Lung (tissue), 12 donors: ENCODE measurements around the gene RGMB. TPM values are rescaled to one million over a fixed set of nuclear protein-coding genes. Genes with fewer than 3 reads are reported as not detected.

ENCODE experiments used
- ATAC-seq: fragments of 200-7000 bp; cut with Tn5 transposase; one replicate; pipeline ENCODE4 v1.9.1; 2020; ENCODE audit warnings: moderate number of reproducible peaks; ENCODE audit not compliant: insufficient read depth, low FRiP score
- DNase-seq, 3 donors: peaks; one replicate each; pipeline ENCODE4 v3.0.0-alpha.2; 2013 to 2017
- H3K27ac ChIP-seq, 2 donors: one replicate each; pipeline ENCODE4 v1.5.1; 2013; ENCODE audit warnings: mild to moderate bottlenecking in 2 of 2, moderate library complexity in 2 of 2, control low read depth in 1 of 2, inconsistent platforms in 1 of 2, low read depth in 1 of 2, low read length in 1 of 2
- H3K27me3 ChIP-seq, 3 donors: one replicate each; pipeline ENCODE4 v1.5.1; 2013; ENCODE audit warnings: low read length in 2 of 3; ENCODE audit not compliant: control insufficient read depth in 3 of 3, insufficient read depth in 3 of 3
- H3K36me3 ChIP-seq, 4 donors: one replicate each; pipeline ENCODE4 v1.5.1; 2013; ENCODE audit warnings: low read length in 4 of 4, mild to moderate bottlenecking in 1 of 4, moderate library complexity in 1 of 4; ENCODE audit not compliant: control insufficient read depth in 4 of 4, insufficient read depth in 4 of 4
- H3K4me1 ChIP-seq, 5 donors: one replicate each; pipeline ENCODE4 v1.5.1; 2013; ENCODE audit warnings: low read length in 5 of 5, mild to moderate bottlenecking in 2 of 5, moderate library complexity in 1 of 5; ENCODE audit not compliant: control insufficient read depth in 5 of 5, insufficient read depth in 5 of 5
- H3K4me3 ChIP-seq: one replicate; pipeline ENCODE4 v1.5.1; 2013; ENCODE audit warnings: mild to moderate bottlenecking, control low read depth, moderate library complexity
- H3K9ac ChIP-seq, 2 donors: one replicate each; pipeline ENCODE4 v1.5.1; 2013; ENCODE audit warnings: low read length in 2 of 2, control low read depth in 1 of 2; ENCODE audit not compliant: insufficient read depth in 1 of 2
- H3K9me3 ChIP-seq, 4 donors: one replicate each; pipeline ENCODE4 v1.5.1; 2013; ENCODE audit warnings: low read length in 3 of 4, mild to moderate bottlenecking in 1 of 4, moderate library complexity in 1 of 4; ENCODE audit not compliant: control insufficient read depth in 4 of 4, insufficient read depth in 3 of 4
- CTCF ChIP-seq: IDR thresholded peaks from 2 replicates; pipeline ENCODE4 v1.5.1; 2012; ENCODE audit warnings: mild to moderate bottlenecking; ENCODE audit errors: control extremely low read depth, extremely low read depth
- WGBS, 2 donors: extraction: QIAGEN DNeasy Blood & Tissue Kit; methylation state at CpG; one replicate each; pipeline ENCODE4 v1.1.7; 2013; 5-methylcytosine and 5-hydroxymethylcytosine counted together
- polyA plus RNA-seq, 2 donors: library from polyadenylated mRNA; stranded (reverse); fragments of 200-250 nt; gene quantifications; one replicate each; pipeline ENCODE4 v1.2.1, GENCODE V29; 2013
- total RNA-seq, 2 donors: library from RNA; depleted of rRNA in 1 of 2; stranded (reverse); fragments of >200 nt in 1 of 2; gene quantifications; one replicate each; pipeline ENCODE4 v1.2.1, GENCODE V29; 2014 to 2021
- donor health status: control.
- donor health status: control.
- donor health status: Bipolar disorder and iron deficiency.
- donor health status: healthy.
- donor health status: DM: yes; HTN: yes; CAD: no.

Gene RGMB
- total and polyA plus RNA-seq, 4 donors: 3.8 to 31.7 (median 15.1) TPM

DNA sequence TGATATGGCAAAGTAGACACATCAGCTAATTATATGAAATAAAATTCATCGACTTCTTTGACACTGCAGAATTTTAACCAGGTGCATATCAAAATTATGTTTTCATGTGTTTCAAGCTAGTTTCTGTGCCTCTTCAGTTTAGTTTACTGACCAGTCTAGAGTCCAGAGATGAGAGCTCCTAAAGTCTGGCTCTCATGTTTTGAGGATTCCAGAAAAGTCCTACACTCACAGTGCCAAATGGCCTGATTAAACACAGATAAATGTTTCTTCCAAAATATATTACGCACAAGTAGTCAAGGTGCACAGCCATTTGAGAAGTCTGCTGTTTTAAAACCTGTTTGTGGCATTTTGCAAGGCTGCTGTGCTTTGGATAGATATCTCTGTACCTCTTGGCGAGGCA is 15.6 kb downstream of the RGMB start:
- no peak overlapping the region for H3K4me3 ChIP-seq
- no peak overlapping the region for H3K9ac ChIP-seq
- TF ChIP-seq CTCF: no peak
- H3K36me3 ChIP-seq: peaks cover 0 to 7% (median 4%) of the 10 kb centered on the region in 4 donors
- no peak for DNase-seq
- H3K4me1 ChIP-seq: peaks cover 10 to 29% (median 23%) of the 10 kb centered on the region in 5 donors
- no peaks in the 10 kb centered on the region for H3K27me3 ChIP-seq
- WGBS, 2 donors: 65 to 83% methylated on average over 3 of the region's 3 CpGs
- no peak overlapping the region for H3K27ac ChIP-seq
- no peaks in the 10 kb centered on the region for H3K9me3 ChIP-seq
- no peak for ATAC-seq

DNA sequence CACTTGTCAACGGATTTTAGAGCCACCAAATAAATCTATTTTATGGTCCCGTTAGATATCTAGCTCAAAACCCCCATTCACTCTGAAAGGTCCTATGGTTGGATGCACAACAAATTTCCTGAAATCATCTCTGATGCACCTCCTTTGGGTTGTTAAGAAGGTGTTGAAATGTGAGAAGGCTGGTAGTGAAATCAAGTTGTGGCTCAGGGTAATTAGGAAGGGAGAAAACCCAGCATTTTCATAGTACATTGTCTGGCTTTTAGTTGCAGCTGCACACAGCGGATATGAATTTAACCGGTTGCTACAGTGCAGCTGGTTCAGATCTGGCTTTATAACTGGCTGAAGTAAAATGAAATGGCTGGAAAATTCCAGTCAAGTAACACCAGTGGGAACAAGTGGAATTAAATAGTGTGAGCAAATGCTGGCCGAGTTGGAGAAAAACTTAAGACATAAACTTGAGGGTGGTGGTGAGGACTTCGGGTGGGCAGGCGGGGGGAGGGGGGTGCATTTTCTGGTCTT is 17.6 kb downstream of the RGMB start:
- H3K27me3 ChIP-seq: no peaks in the 10 kb centered on the region
- H3K9ac ChIP-seq: no peak overlapping the region
- no peak overlapping the region for H3K4me3 ChIP-seq
- no peak for DNase-seq
- H3K27ac ChIP-seq: no peak overlapping the region
- no peaks in the 10 kb centered on the region for H3K9me3 ChIP-seq
- no peak for TF ChIP-seq CTCF
- ATAC-seq: no peak
- 81 to 88% methylated on average over 7 of the region's 7 CpGs for WGBS, 2 donors
- peaks cover 0 to 7% (median 4%) of the 10 kb centered on the region in 4 donors for H3K36me3 ChIP-seq
- peaks cover 6 to 25% (median 13%) of the 10 kb centered on the region in 5 donors for H3K4me1 ChIP-seq

GRCh38 chr5:98791898-98792580 is 18.6 kb downstream of the RGMB start:
- H3K9me3 ChIP-seq: no peaks in the 10 kb centered on the region
- no peak overlapping the region for H3K9ac ChIP-seq
- WGBS, 2 donors: 72 to 88% methylated on average over 7 of the region's 7 CpGs
- H3K36me3 ChIP-seq: peaks cover 0 to 7% (median 4%) of the 10 kb centered on the region in 4 donors
- TF ChIP-seq CTCF: no peak
- no peak overlapping the region for H3K27ac ChIP-seq
- H3K27me3 ChIP-seq: no peaks in the 10 kb centered on the region
- ATAC-seq (no peak), DNase-seq (no peak)
- H3K4me1 ChIP-seq: peaks cover 0 to 17% (median 5%) of the 10 kb centered on the region in 5 donors
- no peak overlapping the region for H3K4me3 ChIP-seq
